Ovary (tissue), 9 donors: ENCODE results near the gene MBD5. TPM values are rescaled to one million over a fixed set of nuclear protein-coding genes. Genes with fewer than 3 reads are reported as not detected.

ENCODE experiments used
- DNase-seq, 5 donors: peaks; one replicate each; pipeline ENCODE4 v3.0.0-alpha.2; 2019 to 2020
- H3K27ac ChIP-seq, 2 donors: fragments of 200-600 bp; one replicate each; pipeline versions ENCODE4 v1.5.1 to v1.8.0; 2019 to 2022
- H3K27me3 ChIP-seq: fragments of 200-600 bp; one replicate; pipeline ENCODE4 v1.8.0; 2022
- H3K36me3 ChIP-seq: fragments of 200-600 bp; sonication (generic); one replicate; pipeline ENCODE4 v1.5.1; 2019
- H3K4me1 ChIP-seq: one replicate; pipeline ENCODE4 v1.8.1; 2013; ENCODE audit warnings: mild to moderate bottlenecking, moderate library complexity; ENCODE audit not compliant: insufficient read depth
- H3K4me3 ChIP-seq: fragments of 200-600 bp; sonication (generic); one replicate; pipeline ENCODE4 v1.5.1; 2017
- H3K9me3 ChIP-seq, 2 donors: fragments of 200-600 bp in 1 of 2; sonication (generic) in 1 of 2; one replicate each; pipeline versions ENCODE4 v1.5.1 to v1.8.1; 2013 to 2019; ENCODE audit warnings: mild to moderate bottlenecking in 1 of 2, moderate library complexity in 1 of 2
- EP300 ChIP-seq: sonication (generic); formaldehyde crosslinking; IDR thresholded peaks from one replicate; pipeline ENCODE4 v1.6.1; 2017; ENCODE audit warnings: antibody characterized with exemption
- POLR2A ChIP-seq: fragments of 450-650 bp; IDR thresholded peaks from one replicate; pipeline ENCODE4 v1.6.1; 2017; ENCODE audit warnings: antibody characterized with exemption, mild to moderate bottlenecking, moderate library complexity
- WGBS, 3 donors: extraction: QIAGEN DNeasy Blood & Tissue Kit in 1 of 3; methylation state at CpG; one replicate each; pipeline versions ENCODE4 v1.1.5 to v1.1.7; 2013 to 2017; 5-methylcytosine and 5-hydroxymethylcytosine counted together
- intact Hi-C, 4 donors: fragments of 100-400 bp; cut with DNase I; formaldehyde crosslinking; loops; one replicate each; pipeline versions ENCODE4 v1.11.0 to v1.15.1; 2022 to 2023
- polyA plus RNA-seq, 2 donors: library from polyadenylated mRNA; stranded (reverse); fragments of 200-250 nt in 1 of 2; fragments of 350-450 nt in 1 of 2; fragmentation: Illumina TruSeq in 1 of 2; extraction: RNeasy Lipid Tissue Mini Kit (QIAGEN cat#74804) in 1 of 2; gene quantifications; one replicate each; pipeline ENCODE4 v1.2.3, GENCODE V29; 2013 to 2014
- total RNA-seq, 7 donors: library from RNA; depleted of rRNA in 2 of 7; stranded (reverse); fragments of >200 nt in 2 of 7; fragmentation: NEBNext Ultra II Directional in 3 of 7; extraction: Animal tissue kit (Norgen Biotek cat#: 25700) in 3 of 7; gene quantifications; one replicate each; pipeline versions ENCODE4 v1.1.0 to v1.2.4, GENCODE V29; 2016 to 2023
- TF ChIP-seq, protein P1 (sequence below), 3 donors: fragments of 450-650 bp in 2 of 3; fragments of 200-600 bp in 1 of 3; IDR thresholded peaks; one replicate each; pipeline versions ENCODE4 v1.5.1 to v1.8.0; 2016 to 2022; ENCODE audit warnings: antibody characterized with exemption in 3 of 3, mild to moderate bottlenecking in 1 of 3
- donor health status: DM: no; HTN: no; CAD: no; lungs with moderate emphysema.
- donor health status: DM: no; HTN: no; CAD: no.
- donor health status: Bipolar disorder and iron deficiency.
- donor health status: DM: yes; HTN: yes; CAD: no.
- donor health status: DM: no; HTN: no; CAD: no.
- donor health status: DM: yes; HTN: yes; CAD: no.

Gene MBD5
- total and polyA plus RNA-seq, 9 donors: 8.5 to 66.3 (median 45.8) TPM

DNA sequence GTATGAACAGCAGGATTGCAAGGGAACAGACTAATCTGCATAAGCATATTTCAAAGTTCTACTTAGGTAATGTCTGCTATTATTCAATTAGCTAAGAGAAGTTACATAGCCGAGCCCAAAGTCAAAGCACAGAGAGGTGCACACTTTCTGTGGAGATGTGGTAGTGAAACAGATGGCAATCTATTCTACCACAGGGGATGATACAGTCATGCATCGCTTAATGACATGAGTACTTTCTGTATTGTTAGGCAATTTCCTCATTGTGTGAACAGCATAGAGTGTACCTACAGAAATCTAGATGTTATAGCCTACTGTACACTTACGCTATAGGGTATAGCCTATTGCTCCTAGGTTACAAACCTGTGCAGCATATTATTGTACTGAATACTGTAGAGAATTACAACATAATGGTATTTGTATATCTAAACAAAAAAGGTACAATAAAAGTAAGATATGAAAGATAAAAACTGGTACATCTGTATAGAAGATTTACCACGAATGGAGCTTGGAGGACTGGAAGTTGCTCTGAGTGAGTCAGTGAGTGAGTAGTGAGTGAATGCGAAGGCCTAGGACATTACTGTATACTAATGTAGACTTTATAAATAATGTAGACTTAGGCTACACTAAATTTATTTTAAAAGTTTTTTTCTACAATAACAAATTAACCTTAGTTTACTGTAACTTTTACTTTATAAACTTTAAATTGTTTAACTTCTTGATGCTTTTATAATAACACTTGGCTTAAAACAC, 197.6 kb downstream of the MBD5 start:
- DNase-seq: no peak
- Histone ChIP-seq H3K36me3 (no peaks in the 10 kb centered on the region), H3K27ac (no peak overlapping the region), H3K4me1 (peaks cover 2% of the 10 kb centered on the region), H3K4me3 (no peak overlapping the region), H3K27me3 (no peaks in the 10 kb centered on the region), H3K9me3 (no peaks in the 10 kb centered on the region)
- intact Hi-C loops: no loop called here
- TF ChIP-seq POLR2A (no peak), EP300 (no peak)
- TF ChIP-seq, protein P1, sequence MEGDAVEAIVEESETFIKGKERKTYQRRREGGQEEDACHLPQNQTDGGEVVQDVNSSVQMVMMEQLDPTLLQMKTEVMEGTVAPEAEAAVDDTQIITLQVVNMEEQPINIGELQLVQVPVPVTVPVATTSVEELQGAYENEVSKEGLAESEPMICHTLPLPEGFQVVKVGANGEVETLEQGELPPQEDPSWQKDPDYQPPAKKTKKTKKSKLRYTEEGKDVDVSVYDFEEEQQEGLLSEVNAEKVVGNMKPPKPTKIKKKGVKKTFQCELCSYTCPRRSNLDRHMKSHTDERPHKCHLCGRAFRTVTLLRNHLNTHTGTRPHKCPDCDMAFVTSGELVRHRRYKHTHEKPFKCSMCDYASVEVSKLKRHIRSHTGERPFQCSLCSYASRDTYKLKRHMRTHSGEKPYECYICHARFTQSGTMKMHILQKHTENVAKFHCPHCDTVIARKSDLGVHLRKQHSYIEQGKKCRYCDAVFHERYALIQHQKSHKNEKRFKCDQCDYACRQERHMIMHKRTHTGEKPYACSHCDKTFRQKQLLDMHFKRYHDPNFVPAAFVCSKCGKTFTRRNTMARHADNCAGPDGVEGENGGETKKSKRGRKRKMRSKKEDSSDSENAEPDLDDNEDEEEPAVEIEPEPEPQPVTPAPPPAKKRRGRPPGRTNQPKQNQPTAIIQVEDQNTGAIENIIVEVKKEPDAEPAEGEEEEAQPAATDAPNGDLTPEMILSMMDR (IDR thresholded peaks at IDR 0.05): no peak
- WGBS, 3 donors: 77 to 86% (median 84%) methylated on average over 5 of the region's 5 CpGs

DNA sequence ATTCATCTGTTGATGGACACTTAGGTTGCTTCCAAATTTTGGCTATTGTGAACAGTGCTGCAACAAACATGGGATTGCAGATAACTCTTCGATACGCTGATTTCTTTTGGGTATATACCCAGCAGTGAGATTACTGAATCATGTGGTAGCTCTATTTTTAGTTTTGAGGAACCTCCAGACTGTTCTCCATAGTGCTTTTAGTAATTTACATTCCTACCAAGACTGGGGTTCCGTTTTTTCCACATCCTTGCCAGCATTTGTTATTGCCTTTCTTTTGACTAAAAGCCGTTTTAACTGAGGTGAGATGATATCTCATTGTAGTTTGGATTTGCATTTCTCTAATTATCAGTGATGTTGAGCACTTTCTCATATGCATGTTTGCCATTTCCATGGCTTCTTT, 200.3 kb downstream of the MBD5 start:
- TF ChIP-seq POLR2A (no peak), EP300 (no peak)
- TF ChIP-seq, protein P1 (IDR thresholded peaks at IDR 0.05): no peak
- H3K36me3 ChIP-seq: no peaks in the 10 kb centered on the region
- H3K4me3 ChIP-seq: no peak overlapping the region
- 93 to 98% (median 95%) methylated on average over 4 of the region's 4 CpGs for WGBS, 3 donors
- peaks cover 2% of the 10 kb centered on the region for H3K4me1 ChIP-seq
- no peaks in the 10 kb centered on the region for H3K27me3 ChIP-seq
- intact Hi-C loops: no loop called here
- H3K9me3 ChIP-seq: no peaks in the 10 kb centered on the region
- DNase-seq: no peak
- H3K27ac ChIP-seq: no peak overlapping the region

DNA sequence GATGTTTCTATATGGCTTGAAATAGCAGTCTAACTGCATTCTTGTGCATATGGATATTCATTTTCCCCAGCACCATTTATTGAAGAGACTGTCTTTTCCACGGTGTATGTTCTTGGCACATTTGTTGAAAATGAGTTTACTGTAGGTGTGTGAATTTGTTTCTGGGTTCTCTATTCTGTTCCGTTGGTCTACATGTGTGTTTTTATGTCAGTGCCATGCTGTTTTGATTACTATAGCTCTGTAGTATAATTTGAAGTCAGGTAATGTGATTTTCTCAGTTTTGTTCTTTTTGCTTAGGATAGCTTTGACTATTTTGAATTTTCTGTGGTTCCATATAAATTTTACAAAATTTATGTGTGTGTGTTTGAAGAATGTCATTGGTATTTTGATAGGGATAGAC, 201.0 kb downstream of the MBD5 start:
- WGBS, 3 donors: 97 to 98% (median 98%) methylated on average over 2 of the region's 2 CpGs
- intact Hi-C loops: no loop called here
- Histone ChIP-seq H3K27me3 (no peaks in the 10 kb centered on the region), H3K36me3 (no peaks in the 10 kb centered on the region), H3K9me3 (no peaks in the 10 kb centered on the region), H3K27ac (no peak overlapping the region), H3K4me3 (no peak overlapping the region), H3K4me1 (no peaks in the 10 kb centered on the region)
- no peak for TF ChIP-seq EP300
- TF ChIP-seq POLR2A: no peak
- TF ChIP-seq, protein P1 (IDR thresholded peaks at IDR 0.05): no peak
- no peak for DNase-seq

DNA sequence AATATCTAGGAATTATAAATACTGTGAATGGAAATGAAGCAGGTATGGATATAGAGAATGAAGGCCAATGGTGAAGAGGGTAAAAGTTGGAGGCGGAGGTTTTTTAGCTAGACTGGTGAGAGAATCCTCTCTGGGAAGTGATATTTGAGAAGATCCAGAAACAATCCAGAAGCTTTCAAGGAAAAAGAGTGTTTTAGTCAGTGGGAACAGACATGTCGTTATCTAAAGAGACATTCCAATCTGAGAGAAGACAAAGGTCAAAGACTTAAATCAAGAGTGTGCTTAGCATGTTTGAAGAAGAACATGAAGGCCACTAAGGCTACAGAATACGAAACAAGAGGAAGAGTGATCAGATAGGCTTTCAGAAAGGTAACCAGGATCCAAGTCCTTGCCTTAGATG, 211.0 kb downstream of the MBD5 start:
- TF ChIP-seq EP300 (no peak), POLR2A (no peak)
- TF ChIP-seq, protein P1 (IDR thresholded peaks at IDR 0.05): no peak
- Histone ChIP-seq H3K4me3 (no peak overlapping the region), H3K36me3 (no peaks in the 10 kb centered on the region), H3K9me3 (peaks cover 0 to 3% of the 10 kb centered on the region in 2 donors), H3K27me3 (no peaks in the 10 kb centered on the region), H3K27ac (no peak overlapping the region), H3K4me1 (no peaks in the 10 kb centered on the region)
- no peak for DNase-seq
- WGBS, 3 donors: 82 to 89% (median 85%) methylated on average over 3 of the region's 3 CpGs
- intact Hi-C loops: no loop called here
